GM18951 (cell line): ENCODE measurements around the gene MYRIP.
"Not testable (repeated sequence)": the region's sequence is repeated elsewhere in the genome, so short reads cannot be mapped to it uniquely, and the experiment has no call there.

Source experiments
- POLR2A ChIP-seq: IDR thresholded peaks from 4 replicates; pipeline ENCODE4 v1.6.1; 2011; ENCODE audit warnings: mild to moderate bottlenecking; ENCODE audit not compliant: insufficient read length, insufficient read depth; ENCODE audit errors: extremely low read depth
- in situ Hi-C: fragments of 300-500 bp; cut with MboI; formaldehyde crosslinking; loops from one replicate; pipeline ENCODE4 v1.12.0; 2022; ENCODE audit warnings: low sequenced_read_pairs, mixed read lengths, inconsistent platforms; ENCODE audit not compliant: unreplicated experiment

Gene MYRIP

DNA sequence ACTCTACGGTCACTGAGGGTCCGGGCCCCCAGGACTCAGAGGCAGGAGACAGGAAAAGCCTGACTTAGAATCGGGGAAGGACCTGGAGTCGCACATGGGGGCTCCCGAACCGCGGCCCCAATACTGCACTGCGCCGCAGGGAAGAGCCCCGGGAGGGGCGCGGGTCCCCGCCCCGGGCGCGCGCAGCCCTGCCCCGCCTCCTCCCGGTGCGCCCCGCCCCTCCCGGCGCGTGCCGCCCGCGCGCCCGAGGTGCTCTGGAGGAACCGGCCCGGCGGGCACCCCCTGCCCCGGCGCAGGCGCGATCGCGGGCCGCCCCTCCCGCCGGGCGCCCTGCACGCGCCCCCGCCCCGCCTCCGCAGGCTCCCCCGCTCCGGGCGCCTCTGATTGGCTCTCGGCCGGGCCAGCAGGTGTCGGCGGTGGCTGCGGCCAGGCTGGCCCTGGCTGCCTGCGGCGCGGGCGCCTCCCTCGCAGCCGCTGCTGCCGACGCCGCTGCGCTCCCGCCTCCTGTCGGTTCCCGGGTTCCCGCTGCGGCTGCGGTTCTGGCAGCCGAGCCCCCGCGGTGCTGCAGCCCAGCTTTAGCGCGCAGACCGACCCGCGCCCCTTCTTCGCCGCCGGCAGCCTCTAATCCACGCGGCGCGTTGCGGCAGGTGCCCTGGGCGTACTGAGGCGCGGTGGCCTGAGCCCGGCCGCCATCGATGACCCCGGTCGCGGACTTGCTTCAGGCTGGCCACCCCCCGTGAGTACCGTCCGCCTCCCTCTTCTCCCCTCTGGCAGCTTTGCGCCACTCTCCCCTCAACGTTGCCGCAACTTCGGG lies at the start of gene MYRIP:
Gene MYRIP, plus strand, starts transcription at position 429 of the 814 bp plus-strand sequence. CDS start 91,208 bp downstream, outside the sequence.
- in situ Hi-C loops = no loop called here
- TF ChIP-seq POLR2A = peak; percentile 19

DNA sequence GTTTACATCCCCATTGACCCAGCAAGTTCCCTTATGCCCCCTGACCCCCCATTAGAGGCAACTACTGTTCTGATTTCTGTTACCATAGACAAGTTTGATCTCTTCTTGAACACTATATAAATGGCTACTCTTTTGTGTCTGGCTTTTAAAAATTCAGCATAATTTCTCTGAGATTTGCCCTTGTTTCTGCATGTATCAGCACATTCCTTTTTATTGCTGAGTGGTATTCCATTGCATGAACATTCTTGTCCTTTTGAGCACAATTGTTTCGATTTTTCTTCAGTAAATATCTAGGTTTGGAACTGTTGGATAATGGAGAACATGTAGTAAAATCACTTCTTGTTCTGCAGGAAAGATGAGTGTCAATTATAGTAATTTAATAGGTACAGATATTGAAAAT lies 49.1 kb upstream of the MYRIP start:
- in situ Hi-C loops = no loop called here
- no peak for TF ChIP-seq POLR2A

DNA sequence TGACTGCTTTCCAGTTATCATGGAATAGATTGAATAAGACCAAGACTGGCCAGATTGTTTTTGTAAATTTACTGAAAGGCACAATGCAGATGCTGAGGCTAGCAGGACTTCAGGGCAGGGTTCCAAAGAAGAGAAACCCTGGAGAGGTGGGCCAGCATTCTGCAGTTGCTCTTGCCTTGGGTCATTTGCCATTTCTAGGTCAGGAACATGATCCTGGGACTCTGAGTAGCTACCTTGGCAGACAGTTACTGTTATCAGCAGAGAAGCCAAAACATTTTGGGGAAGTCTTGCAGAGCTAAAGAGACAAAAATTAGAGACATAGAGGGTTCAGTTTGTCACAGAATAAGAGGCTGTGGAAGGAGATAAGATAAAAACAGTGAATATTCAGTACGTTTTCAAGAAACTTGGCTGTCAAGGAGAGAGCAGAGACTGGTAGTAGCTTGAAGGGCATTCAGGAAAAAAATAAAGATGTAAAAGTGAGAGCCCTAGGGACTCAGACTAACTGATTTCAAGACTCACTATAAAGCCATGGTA lies 46.8 kb upstream of the MYRIP start:
- in situ Hi-C loops = no loop called here
- no peak for TF ChIP-seq POLR2A

DNA sequence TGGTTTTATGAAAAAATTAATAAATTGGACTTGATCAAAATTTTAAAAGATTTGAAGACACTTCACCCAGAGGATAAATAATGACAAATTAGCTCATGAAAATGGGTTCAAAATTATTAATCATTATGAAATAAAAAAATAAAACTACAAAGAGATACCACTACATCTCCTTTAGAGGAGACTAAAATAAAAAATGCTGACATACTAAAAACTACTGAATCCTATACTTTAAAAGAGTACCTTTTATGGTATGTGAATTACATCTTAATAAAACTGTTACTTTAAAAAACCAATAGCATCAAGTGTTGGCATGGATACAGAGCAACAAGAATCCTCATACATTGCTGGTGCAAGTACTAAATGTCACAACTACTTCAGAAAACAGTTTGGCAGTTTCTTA lies 46.0 kb upstream of the MYRIP start:
- in situ Hi-C loops = no loop called here
- no peak for TF ChIP-seq POLR2A

DNA sequence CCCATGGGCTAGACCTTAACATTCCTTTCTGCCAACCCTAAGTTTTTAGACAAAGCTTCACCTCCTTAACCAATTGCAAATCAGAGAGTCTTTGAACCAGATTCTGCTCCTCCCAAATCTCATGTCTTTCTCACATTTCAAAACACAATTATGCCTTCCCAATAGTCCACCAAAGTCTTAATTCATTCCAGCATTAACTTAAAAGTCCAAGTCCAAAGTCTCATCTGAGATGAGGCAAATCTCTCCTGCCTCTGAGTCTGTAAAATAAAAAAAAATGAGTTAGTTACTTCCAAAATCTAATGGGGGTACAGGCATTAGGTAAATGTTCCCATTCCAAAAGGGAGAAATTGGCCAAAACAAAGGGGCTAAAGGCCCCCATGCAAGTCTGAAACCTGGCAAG lies 43.8 kb upstream of the MYRIP start:
- no peak for TF ChIP-seq POLR2A
- in situ Hi-C loops = no loop called here

DNA sequence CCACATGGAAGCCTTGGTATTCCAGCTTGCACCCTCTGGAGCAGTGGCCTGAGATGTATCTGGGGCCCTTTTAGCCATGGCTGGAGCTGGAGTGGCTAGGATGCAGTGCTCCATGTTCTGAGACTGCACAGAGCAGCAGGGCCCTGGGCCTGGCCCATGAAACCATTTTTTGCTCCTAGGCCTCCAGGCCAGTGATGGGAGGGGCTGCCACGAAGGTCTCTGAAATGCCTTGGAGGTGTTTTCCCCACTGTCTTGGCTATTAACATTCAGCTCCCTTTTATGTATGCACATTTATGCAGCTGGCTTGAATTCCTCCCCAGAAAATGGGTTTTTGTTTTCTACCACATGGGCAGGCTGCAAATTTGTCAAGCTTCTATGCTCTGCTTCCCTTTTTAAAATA lies 43.0 kb upstream of the MYRIP start:
- in situ Hi-C loops = no loop called here
- no peak for TF ChIP-seq POLR2A

DNA sequence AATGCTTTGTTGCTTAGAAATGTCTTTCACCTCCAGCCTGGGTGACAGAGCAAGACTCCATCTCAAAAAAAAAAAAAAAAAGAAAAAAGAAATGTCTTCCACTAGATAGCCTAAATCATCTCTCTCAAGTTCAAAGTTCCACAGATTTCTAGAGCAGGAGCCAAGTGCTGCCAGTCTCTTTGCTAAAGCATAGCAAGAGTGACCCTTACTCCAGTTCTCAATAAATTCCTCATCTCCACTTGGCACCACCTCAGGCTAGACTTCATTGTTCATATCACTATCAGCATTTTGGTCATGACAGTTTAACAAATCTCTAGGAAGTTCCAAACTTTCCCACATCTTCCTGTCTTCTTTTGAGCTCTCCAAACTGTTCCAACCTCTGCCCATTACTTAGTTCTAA lies 42.5 kb upstream of the MYRIP start:
- in situ Hi-C loops = not testable (repeated sequence)

DNA sequence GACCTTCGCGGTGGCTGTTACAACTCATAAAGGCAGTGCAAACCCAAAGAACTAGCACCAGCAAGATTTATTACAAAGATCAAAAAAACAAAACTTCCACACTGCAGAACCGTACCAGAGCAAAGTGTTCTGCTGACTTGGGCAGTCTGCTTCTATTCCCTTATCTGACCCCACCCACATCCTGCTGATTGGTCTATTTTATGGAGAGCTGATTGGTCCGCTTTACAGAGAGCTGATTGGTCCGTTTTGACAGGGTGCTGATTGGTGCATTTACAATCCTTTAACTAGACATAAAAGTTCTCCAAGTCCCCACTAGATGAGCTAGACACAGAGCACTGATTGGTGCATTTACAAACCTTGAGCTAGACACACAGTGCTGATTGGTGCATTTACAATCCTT lies 31.2 kb upstream of the MYRIP start:
- in situ Hi-C loops = not testable (repeated sequence)

DNA sequence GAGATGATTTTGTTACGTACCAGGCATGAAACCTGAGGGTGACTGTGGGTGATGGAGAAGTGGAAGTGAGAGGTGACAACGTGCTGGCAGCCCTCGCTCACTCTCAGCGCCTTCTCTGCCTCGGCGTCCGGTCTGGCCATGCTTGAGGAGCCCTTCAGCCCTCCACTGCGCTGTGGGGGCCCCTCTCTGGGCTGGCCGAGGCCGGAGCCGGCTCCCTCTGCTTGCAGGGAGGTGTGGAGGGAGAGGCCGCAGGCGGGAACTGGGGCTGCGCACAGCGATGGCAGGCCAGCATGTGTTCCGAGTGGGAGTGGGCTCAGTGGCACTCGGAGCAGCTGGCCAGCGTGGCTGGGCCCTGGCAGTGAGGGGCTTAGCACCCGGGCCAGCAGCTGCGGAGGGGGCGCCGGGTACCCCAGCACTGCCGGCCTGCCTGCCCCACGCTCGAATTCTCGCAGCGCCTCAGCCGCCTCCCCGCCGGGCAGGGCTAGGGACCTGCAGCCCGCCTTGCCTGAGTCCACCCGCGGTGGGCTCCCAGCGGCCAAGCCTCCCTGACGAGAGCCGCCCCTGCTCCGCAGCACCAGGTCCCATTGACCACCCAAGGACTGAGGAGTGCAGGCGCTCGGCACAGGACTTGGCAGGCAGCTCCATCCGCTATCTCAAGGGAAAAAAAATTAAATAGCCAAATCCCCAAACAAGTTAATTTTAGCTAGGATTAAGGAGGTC lies 29.7 kb upstream of the MYRIP start:
- no peak for TF ChIP-seq POLR2A
- in situ Hi-C loops = no loop called here

DNA sequence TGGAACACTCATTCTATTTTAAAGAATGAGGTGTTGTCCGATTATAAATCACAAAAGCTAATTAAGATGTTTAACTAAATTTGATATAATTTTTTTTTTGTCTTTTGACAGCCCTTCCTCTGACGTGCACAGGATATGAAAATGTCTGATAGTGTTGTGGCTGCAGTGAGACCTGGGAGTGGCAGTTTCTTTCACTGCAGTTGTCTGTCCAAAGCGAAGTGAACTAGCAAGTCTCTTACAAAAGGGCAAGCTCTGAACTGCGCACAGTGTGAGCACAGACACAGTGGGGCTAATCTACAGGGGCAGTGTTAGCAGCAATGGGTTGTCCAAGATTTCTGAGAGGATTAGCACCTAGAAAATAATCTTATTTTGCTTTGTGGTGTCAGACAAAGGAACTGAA lies 29.1 kb upstream of the MYRIP start:
- in situ Hi-C loops = no loop called here
- no peak for TF ChIP-seq POLR2A

DNA sequence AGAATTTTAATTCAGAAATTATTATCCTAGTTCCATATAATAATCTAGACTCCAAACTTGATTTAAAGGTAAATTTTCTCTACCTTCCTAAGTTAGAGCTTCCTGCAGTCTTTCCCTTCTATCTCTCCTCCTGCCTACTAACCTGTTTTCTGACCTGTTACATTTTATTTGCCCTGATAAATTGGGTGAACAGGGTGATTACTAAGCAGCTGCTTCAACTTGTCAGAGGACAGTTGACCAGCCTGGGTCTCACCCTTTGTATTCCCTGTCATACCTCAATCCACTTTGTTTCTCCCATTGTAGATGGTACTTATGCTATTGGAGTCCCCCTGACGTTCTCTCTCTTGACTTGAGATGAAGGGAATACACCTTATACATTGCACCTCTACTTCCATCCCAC lies 28.4 kb upstream of the MYRIP start:
- in situ Hi-C loops = no loop called here
- TF ChIP-seq POLR2A = no peak

DNA sequence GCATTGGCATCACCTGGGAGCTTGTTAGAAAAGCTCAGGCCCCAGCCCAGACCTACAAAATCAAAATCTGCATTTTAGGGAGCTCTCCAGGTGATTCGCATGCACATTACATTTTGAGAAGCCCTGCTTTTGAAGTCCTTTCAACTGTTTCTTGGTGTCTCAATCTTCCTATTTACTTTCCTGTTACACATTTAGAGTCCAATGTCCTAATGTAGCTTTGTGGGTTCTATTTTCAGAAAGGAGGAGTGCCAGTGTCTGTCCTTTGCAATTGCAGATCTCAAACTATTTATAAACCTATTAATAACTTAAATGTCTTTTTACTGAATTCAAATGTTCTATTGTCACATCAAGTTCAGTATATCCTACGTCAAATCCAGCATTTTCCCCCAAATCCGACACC lies 27.8 kb upstream of the MYRIP start:
- in situ Hi-C loops = no loop called here

DNA sequence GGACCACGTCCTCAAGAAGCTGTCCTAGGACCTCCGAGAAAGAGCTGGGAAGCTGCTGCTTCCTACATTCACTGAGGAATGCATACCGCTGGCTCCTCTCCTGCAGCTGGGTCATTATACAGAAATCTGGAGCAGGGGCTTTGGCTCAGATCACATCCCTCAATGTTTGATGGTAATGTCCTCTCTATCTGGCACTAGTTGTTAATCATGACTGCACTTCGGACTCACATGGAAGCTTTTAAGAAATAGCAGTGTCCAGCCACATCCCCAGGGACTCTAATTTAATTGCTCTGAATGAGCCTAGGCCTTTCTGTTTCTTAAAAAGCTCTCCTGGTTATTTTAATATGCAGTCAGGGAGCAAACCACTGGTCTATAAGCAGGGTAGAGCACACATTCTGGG lies 25.7 kb upstream of the MYRIP start:
- no peak for TF ChIP-seq POLR2A
- in situ Hi-C loops = no loop called here

More for the DNA sequence above, 27.8 kb upstream of the MYRIP start:
- no peak for TF ChIP-seq POLR2A

DNA sequence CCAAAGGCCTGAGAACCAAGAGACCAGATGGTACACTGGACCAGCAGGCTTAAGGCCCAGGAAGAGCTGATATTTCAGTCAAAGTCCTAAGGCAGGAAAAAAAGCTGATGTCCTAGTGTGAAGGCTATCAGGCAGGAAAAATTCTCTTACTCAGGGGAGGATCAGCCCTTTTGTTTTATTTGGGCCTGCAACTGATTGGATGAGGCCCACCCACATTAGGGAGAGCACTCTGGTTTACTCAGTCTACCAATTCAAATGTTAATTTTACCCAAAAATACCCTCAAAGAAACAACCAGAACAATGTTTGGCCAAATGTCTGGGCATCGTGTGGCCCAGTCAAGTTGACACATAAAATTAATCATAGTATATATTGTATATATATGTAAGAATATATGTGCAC lies 24.5 kb upstream of the MYRIP start:
- TF ChIP-seq POLR2A = no peak
- in situ Hi-C loops = no loop called here
